NT2/D1 (cell line): Measurements from ENCODE around the gene SMIM17.

ENCODE experiments used
- SUZ12 ChIP-seq: IDR thresholded peaks from 2 replicates; pipeline ENCODE4 v1.6.1; 2011; ENCODE audit not compliant: insufficient read length, insufficient read depth; ENCODE audit errors: extremely low read depth
- ZNF274 ChIP-seq: IDR thresholded peaks from 2 replicates; pipeline ENCODE4 v1.6.1; 2011; ENCODE audit warnings: mild to moderate bottlenecking, low read depth, low read length

DNA sequence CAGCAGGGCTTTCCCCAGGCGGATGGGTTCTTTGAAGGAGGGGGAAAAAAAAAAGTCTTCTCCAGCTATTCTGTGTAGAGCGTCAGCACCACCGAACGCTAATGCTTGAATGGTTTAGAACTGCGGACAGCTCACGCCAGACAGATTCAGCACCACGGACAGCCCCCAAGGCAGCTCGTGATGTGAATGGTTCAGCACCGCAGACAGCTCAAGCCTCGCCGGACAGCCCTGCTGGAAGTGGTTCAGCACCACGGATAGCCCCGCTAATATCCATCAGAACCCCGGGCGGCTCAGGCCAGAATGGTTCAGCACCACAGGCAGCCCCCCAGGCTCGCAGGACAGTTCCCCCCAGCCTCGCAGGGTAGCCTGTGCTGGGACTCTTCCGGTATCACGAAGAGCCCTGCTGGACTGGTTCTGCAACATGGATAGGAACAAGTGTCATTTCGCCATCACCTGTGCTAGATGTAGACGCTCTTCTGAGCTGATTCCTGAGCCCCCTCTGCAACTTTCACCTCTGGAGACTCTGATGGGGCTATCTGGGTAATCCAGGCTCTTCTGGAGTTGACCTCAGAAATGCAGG lies 4.9 kb upstream of the SMIM17 start:
- TF ChIP-seq ZNF274 (no peak), SUZ12 (no peak)
